Stimulated activated CD8-positive, alpha-beta memory T cell treated with anti-CD3 and anti-CD28 coated beads, Interleukin-12 subunit alpha, Interleukin-12 subunit beta, amount 100 ng/mL, for 4 hours (primary cell): ENCODE results near the gene SUPT16H.
"Not testable (repeated sequence)": the region's sequence is repeated elsewhere in the genome, so short reads cannot be mapped to it uniquely, and the experiment has no call there.

Experiments used
- DNase-seq: peaks from one replicate; pipeline ENCODE4 v3.0.0-alpha.2; 2020; ENCODE audit warnings: low read depth

The SUPT16H gene

GRCh38 chr14:21367582-21368144 lies 16.2 kb downstream of the SUPT16H start:
- no peak for DNase-seq

GRCh38 chr14:21356511-21356910 lies 27.3 kb downstream of the SUPT16H start:
- DNase-seq = no peak

GRCh38 chr14:21352587-21352986 lies 31.2 kb downstream of the SUPT16H start:
- DNase-seq = no peak

- no peak for DNase-seq
Observed at GRCh38 chr14:21350539-21350938, 33.3 kb downstream of the SUPT16H start.

- DNase-seq = no peak
Observed at GRCh38 chr14:21347201-21347600, 36.6 kb downstream of the SUPT16H start.

GRCh38 chr14:21346532-21347135 lies 37.2 kb downstream of the SUPT16H start:
- DNase-seq = no peak

- DNase-seq = no peak
Observed at GRCh38 chr14:21343035-21343794, 40.6 kb downstream of the SUPT16H start.

GRCh38 chr14:21334202-21334906 lies 49.5 kb downstream of the SUPT16H start:
- DNase-seq = no peak

GRCh38 chr14:21332950-21333349 lies 50.9 kb downstream of the SUPT16H start:
- no peak for DNase-seq

- no peak for DNase-seq
Observed at GRCh38 chr14:21326972-21327371, 56.8 kb downstream of the SUPT16H start.

GRCh38 chr14:21322716-21323115 lies 61.1 kb downstream of the SUPT16H start:
- no peak for DNase-seq

- DNase-seq = no peak
Observed at GRCh38 chr14:21320913-21321312, 62.9 kb downstream of the SUPT16H start.

- DNase-seq = no peak
Observed at GRCh38 chr14:21317398-21317797, 66.4 kb downstream of the SUPT16H start.

- no peak for DNase-seq
Observed at GRCh38 chr14:21313512-21313911, 70.3 kb downstream of the SUPT16H start.

GRCh38 chr14:21311614-21312013 lies 72.2 kb downstream of the SUPT16H start:
- DNase-seq = no peak

GRCh38 chr14:21309956-21310355 lies 73.9 kb downstream of the SUPT16H start:
- DNase-seq = no peak

- DNase-seq = no peak
Observed at GRCh38 chr14:21309238-21309636, 74.6 kb downstream of the SUPT16H start.

- peak; percentile 51 for DNase-seq
Observed at GRCh38 chr14:21308479-21309237, 75.2 kb downstream of the SUPT16H start.

GRCh38 chr14:21308132-21308478 lies 75.7 kb downstream of the SUPT16H start:
- DNase-seq = no peak

- DNase-seq = no peak
Observed at GRCh38 chr14:21307637-21308036, 76.2 kb downstream of the SUPT16H start.

GRCh38 chr14:21302836-21303140 lies 81.0 kb downstream of the SUPT16H start:
- DNase-seq = not testable (repeated sequence)
